CD4-positive, alpha-beta T cell treated with Interleukin-17A for 4 hours (primary cell): ENCODE measurements around the gene DIS3.
A peak's percentile ranks its signal among the peaks of the same experiment; 100 is the strongest.
"Not testable (repeated sequence)": the region's sequence is repeated elsewhere in the genome, so short reads cannot be mapped to it uniquely, and the experiment has no call there.

Source experiments
- DNase-seq: peaks from one replicate; pipeline ENCODE4 v3.0.0-alpha.2; 2020; ENCODE audit warnings: mixed read lengths

The DIS3 gene

GRCh38 chr13:72781451-72782439 is at the start of gene DIS3, which contains the start of gene PIBF1:
TSS of gene DIS3 (minus strand) at chr13:72781900. CDS start at chr13:72781832, 68 bp downstream.
TSS of gene PIBF1 (plus strand) at chr13:72782133. CDS start at chr13:72783470, 1,337 bp downstream.
- DNase-seq: peak; percentile 93

- no peak for DNase-seq
Measured at GRCh38 chr13:72823724-72824123, 42.0 kb upstream of the DIS3 start.

GRCh38 chr13:72823081-72823480 is 41.4 kb upstream of the DIS3 start:
- DNase-seq: no peak

DNA sequence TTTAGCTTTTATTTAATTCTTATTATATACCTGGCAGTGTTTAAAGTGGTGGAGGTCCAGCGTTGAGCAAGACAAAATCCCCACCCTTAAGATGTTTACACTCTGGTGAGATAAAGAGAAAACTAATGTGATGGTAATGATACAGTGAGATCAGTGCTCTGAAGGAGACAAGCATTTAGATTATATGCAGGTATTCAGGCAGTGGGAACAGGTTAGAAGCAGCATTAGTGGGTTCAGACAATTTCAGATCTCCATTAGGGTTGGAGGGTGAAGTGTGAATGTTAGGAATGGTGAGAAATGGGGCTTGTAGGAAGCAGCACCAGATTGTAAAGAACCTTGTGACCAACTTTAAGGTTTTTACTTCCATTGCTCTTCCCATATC is 39.2 kb upstream of the DIS3 start:
- no peak for DNase-seq

GRCh38 chr13:72820156-72820897 is 38.6 kb upstream of the DIS3 start:
- no peak for DNase-seq

DNA sequence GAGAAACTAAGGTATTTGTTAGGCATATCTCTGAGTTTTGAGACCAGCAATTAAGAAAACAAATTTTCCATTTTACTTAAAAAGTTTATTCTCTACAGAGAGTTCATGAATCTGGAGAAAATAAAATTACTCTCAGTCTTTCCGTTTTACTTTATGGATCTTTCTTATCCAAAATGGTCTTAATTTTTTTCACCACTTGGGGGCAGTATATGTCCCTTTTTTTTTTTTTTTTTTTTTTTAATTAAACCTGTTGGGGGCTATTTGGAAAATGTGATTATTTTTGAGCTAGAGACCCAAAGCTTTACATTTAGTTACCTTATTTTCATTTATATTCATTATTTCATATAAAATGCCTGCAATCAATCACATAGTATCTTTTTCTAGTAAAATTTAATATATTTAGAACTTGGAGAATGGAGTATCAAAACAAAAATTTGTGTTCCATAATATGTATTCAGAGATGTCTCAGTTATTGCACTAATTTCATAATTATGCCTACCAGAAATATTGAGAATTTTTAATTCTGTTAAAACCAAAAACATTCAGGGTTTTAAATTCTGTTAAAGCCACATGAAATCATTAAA is 27.3 kb upstream of the DIS3 start:
- no peak for DNase-seq

GRCh38 chr13:72806514-72806913 is 24.8 kb upstream of the DIS3 start:
- not testable (repeated sequence) for DNase-seq

DNA sequence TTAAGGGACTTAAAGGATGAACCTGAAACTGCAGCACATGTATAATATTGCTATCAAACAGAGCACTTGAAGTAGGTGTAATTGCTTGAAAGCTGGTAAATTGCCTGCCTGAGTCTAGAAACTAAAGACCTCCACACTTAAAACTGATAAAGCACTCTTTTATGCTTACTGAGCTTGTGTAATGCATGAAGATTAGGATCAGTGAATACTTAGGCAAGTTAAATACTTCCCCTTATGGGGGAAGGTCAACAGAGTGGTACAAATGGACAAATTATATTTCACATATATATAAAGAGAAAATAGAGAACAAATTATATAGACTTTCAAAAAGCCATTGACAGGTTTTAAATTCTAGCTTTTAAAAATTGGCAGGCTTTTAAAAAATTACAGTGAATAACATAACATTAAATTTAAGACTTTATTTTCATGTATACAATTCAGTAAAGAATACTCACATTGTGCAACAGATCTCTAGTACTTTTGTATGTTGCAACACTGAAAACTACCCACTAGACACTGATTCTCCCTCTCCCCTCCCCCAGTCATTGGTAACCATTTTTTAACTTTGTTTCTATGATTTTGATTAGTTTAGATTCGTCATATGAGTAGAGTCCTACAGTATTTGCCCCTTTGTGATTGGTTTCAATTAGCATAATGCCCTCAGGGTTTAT is 24.1 kb upstream of the DIS3 start:
- DNase-seq: no peak

- DNase-seq: no peak
Measured at GRCh38 chr13:72804301-72804700, 22.6 kb upstream of the DIS3 start.

DNA sequence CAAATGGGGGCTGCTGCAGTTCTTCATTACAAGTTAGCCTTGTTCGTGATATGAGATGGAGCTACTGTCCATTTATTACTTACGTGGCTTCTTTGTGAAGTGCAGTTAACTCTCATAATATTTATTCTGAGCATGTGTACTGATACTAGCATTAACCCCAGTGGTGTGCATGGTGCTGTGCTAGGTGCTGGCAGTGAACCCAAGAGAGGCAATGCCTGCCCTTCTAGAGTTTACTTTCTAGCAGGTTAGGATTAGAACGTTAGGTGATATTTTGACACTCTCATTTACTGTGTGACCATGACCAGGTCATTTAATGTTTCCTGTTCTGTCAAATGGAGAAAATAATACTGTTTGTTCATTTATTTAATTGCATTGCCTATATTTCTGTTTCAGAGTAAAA is 17.1 kb upstream of the DIS3 start:
- DNase-seq: no peak

GRCh38 chr13:72792640-72793039 is 10.9 kb upstream of the DIS3 start:
- DNase-seq: no peak

DNA sequence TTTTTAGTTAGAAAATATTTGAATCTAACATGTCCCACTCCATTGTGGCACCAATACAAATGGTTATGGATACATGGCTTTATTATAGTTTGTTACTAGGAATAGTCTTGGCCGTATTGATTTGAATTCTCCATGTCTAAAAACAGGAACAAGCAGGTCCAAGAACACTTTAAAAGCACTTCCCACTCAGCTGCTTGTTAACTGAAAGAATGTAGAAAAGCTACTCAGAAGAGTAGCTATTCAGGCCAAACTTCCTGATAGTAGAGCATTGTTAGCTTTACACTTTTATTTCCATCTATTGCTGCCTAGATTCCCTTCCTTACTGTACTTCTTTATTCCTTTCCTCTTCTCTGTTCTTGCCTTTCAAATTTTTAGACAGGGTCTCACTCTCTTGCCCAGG is 7.1 kb upstream of the DIS3 start:
- no peak for DNase-seq

- not testable (repeated sequence) for DNase-seq
Measured at GRCh38 chr13:72784679-72785078, 3.0 kb upstream of the DIS3 start.

DNA sequence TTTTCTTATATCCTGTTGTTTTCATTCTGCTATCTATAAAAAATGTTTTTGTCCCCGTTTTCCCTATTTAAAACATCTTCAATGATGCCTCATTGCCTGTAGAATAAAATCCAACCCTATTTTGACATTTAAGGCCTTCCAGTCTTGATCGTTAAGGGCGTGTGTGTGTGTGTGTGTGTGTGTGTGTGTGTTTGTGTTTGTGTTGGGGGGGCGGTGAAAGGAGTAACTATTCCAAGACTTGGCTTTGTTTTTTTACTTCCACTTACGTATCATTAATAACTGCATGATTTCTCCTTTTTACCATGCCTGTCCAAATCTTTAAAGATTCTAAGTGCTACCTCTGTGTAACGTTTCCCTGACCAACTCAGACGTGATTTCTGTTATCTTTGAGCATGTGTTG is 1.0 kb upstream of the DIS3 start:
- DNase-seq: peak; percentile 16

DNA sequence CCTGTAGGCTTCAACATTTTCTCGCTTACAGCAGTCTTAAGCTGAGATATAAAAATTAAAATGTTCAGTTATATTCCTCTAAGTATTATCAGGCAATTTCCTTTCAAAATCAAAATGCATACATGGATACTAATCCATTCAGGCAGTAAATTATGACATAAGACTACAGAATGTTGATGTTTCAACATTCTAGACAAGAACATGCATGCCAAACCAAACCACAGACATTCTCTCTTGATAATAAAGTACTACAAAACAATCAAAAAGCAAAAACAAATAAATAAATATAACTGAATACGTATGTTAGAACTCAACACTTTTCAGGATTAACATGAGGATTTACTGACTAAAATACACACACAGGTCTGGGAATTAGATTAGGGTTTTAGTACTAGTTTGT is 7.7 kb downstream of the DIS3 start:
- no peak for DNase-seq

- DNase-seq: no peak
Measured at GRCh38 chr13:72763411-72763810, 18.3 kb downstream of the DIS3 start.

- no peak for DNase-seq
Measured at GRCh38 chr13:72760189-72760588, 21.5 kb downstream of the DIS3 start.

- DNase-seq: no peak
Measured at GRCh38 chr13:72757792-72758535, 23.7 kb downstream of the DIS3 start.

- no peak for DNase-seq
Measured at GRCh38 chr13:72754111-72754510, 27.6 kb downstream of the DIS3 start.

DNA sequence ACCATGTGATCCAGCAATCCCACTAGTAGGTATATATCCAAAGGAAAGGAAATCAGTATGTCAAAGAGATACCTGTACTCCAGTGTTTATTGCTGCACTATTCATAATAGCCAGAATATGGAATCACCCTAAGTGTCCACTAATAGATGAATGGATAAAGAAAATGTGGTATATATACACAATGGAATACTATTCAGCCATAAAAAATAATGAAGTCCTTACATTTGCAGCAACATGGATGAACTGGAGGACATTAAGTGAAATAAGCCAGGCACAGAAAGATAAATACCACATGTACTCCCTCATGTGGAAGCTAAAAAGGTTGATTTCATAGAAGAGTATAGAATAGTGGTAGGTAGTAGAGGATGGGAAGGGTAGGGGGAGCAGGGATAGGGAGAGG is 30.5 kb downstream of the DIS3 start:
- no peak for DNase-seq

- DNase-seq: no peak
Measured at GRCh38 chr13:72745260-72745659, 36.4 kb downstream of the DIS3 start.

GRCh38 chr13:72740015-72740414 is 41.7 kb downstream of the DIS3 start:
- DNase-seq: no peak
